GM12865 (cell line): ENCODE measurements around the gene KRTAP1-1.

Experiments
- DNase-seq: peaks from one replicate; pipeline ENCODE4 v3.0.0; 2010; ENCODE audit warnings: low read depth
- H3K4me3 ChIP-seq: 2 replicates; pipeline ENCODE4 v1.5.1; 2011; ENCODE audit warnings: mild to moderate bottlenecking, low read depth, low read length, control low read depth
- CTCF ChIP-seq: IDR thresholded peaks from 2 replicates; pipeline ENCODE4 v1.5.1; 2011; ENCODE audit warnings: low read length, control low read depth, low read depth, inconsistent platforms; ENCODE audit not compliant: insufficient read depth; ENCODE audit errors: missing control alignments

KRTAP1-1 gene

GRCh38 chr17:40996829-40997228, 44.4 kb downstream of the KRTAP1-1 start:
- no peak overlapping the region for H3K4me3 ChIP-seq
- no peak for DNase-seq
- TF ChIP-seq CTCF: no peak

GRCh38 chr17:40995116-40995515, 46.1 kb downstream of the KRTAP1-1 start:
- DNase-seq: no peak
- TF ChIP-seq CTCF: no peak
- H3K4me3 ChIP-seq: no peak overlapping the region

DNA sequence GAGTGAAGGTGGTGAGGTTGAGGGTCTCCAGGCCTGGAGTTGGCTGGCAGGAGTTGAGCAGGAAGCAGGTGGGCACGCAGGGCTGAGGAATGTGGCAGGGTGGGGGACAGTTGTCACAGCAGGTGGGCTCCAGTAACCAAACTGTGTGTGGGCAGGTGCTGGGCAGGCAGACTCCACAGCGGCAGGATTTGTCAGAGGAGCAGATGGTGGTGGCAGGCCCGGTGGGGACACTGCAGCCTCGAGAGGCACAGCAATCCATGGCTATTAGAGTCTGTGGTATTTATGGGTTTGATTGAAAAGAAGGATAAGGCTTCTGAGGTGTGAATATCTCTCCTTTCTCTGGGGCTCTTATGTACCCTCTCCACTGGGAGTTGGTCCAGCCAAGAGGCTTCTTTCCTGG, 47.4 kb downstream of the KRTAP1-1 start, which contains the start of gene KRTAP3-3:
TSS of gene KRTAP3-3 (minus strand) at position 326 of the 400 bp plus-strand sequence. CDS start at position 259, 67 bp downstream.
- no peak for DNase-seq
- TF ChIP-seq CTCF: no peak
- H3K4me3 ChIP-seq: no peak within 1 kb of the TSS

DNA sequence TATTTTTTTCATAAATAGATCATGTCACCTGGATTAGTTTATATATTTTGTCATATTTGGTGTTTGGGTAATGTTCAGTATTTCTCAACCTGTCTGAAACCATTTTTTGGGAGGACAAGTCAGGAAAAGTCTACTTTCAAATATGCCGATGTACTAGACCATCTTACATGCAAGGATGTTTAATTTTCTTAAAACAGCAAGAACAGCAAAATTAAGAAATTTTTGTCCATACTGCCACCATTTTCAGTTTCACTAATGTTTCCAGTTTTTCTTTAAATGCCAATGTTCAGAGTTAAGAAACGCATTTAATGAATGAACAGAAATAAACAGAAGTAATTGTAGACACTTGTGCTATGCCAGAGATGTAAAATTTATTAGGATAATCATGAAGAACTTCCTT, 48.2 kb downstream of the KRTAP1-1 start:
- no peak for TF ChIP-seq CTCF
- DNase-seq: no peak
- no peak overlapping the region for H3K4me3 ChIP-seq

DNA sequence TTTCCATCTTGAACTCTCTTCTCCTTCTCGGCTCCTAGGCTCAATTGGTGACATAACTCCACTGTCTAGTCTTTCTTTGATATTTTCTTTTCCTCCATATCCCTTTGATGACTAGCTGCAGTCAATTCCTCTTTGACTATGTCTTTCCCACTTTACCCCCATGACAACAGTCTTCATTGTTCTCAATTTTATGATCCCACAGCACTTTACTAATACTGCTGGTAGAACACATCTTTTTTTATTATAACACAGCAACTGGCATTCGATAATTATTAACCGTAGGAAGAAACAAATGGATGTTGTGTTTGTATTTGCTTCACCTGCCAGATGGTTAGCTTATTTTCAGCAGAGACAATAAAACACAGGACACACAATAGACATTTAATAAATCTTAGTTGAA, 48.6 kb downstream of the KRTAP1-1 start:
- H3K4me3 ChIP-seq: no peak overlapping the region
- no peak for DNase-seq
- TF ChIP-seq CTCF: no peak
